H54 (cell line): ENCODE measurements around the gene NSUN3.
"Not testable (repeated sequence)": the region's sequence is repeated elsewhere in the genome, so short reads cannot be mapped to it uniquely, and the experiment has no call there.

Experiments
- DNase-seq: peaks from one replicate; pipeline ENCODE4 v3.0.0; 2011; ENCODE audit warnings: low spot score, mixed read lengths; ENCODE audit not compliant: insufficient read length
- FAIRE-seq: peaks from 3 replicates; lab custom pipeline; 2011; peaks lifted over from hg19 to GRCh38; lab: Jason Lieb, UNC
- POLR2A ChIP-seq: IDR thresholded peaks from 2 replicates; pipeline ENCODE4 v1.6.1; 2011; ENCODE audit warnings: low read depth, mild to moderate bottlenecking, low read length

NSUN3 gene

GRCh38 chr3:94083261-94083660, 20.4 kb downstream of the NSUN3 start:
- DNase-seq (no peak), FAIRE-seq (no peak)
- no peak for TF ChIP-seq POLR2A

GRCh38 chr3:94089126-94089525, 26.3 kb downstream of the NSUN3 start:
- DNase-seq (no peak), FAIRE-seq (peak; percentile 11)
- no peak for TF ChIP-seq POLR2A

- TF ChIP-seq POLR2A = no peak
- DNase-seq (no peak), FAIRE-seq (no peak)
Observed at GRCh38 chr3:94092086-94092485, 29.2 kb downstream of the NSUN3 start.

DNA sequence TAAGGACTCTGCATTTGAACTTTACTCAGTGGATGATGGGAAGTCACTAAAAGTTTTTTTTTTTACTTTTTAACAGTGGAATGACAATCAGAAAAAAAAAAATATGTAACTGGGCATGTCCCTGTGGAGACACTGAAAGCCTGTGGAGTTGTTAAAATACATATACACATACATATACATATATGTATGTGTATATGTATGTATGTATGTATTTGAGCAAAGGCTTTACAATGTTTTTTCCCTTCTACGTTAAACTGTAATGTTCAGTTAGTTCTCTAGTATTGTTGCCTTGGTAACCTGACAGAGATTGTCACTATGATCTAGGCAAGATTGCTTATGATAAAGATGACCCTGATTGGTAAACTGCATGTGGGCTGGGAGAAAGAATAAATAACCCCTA, 30.3 kb downstream of the NSUN3 start:
- no peak for DNase-seq
- TF ChIP-seq POLR2A = no peak
- no peak for FAIRE-seq

- FAIRE-seq (no peak), DNase-seq (no peak)
- no peak for TF ChIP-seq POLR2A
Observed at GRCh38 chr3:94095111-94095510, 32.2 kb downstream of the NSUN3 start.

DNA sequence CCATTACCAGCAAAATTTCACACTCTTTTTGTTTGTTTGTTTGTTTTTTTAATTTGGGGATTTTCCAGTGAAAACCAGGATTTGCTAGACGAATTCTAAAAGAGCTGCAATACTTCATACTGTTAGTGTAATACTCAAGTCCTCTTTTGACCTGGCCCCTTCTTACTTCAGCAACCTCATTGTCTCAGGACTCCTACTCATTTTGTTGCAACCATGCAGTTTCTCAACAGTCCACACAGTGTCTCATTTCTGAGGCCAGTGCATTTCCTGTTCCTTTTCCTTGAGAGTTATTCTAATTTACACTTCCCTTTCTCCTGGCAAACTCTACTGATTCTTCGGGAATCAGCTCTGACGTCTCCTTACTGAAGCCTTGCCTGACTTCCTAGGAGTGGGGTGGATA, 35.6 kb downstream of the NSUN3 start:
- DNase-seq = no peak
- no peak for FAIRE-seq
- TF ChIP-seq POLR2A = no peak

DNA sequence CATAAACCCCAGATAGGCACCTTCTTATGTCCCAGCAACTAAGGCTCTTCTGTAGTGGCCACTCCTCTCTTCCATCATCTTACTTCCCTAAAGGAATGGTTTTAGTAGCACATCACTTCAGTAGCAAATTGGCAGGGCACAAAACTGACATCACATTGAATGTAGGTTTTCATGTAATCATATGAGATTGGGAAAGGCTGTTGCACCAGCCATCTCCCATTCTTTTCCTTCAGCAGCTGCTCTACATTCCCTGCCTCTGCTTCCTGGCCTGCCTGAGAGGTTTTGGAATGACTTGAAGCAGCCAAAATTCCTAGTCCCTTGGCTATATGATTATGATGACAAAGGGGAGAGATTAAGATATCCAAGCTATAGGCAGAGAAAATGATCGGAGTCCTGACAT, 36.5 kb downstream of the NSUN3 start:
- DNase-seq (no peak), FAIRE-seq (no peak)
- TF ChIP-seq POLR2A = no peak

DNA sequence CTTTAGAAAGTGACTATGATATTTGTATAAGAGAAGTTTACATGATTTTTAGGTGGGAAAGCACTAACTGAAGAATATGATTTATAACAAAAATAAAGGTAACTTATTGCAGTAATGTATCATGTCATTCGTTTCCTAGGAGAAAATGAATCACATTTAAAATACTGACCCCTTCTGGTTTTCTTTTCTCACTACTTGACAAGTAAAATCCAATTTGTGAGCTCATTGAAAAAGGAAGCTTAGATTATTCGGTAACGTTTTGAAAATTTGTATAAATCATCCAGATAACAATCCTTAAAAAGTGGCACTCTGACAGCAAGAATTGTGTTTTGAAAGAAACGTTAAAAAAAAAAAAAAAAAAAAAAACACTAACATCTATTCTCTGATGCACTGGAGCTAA, 39.0 kb downstream of the NSUN3 start:
- peak; percentile 33 for FAIRE-seq
- no peak for TF ChIP-seq POLR2A
- DNase-seq = no peak

DNA sequence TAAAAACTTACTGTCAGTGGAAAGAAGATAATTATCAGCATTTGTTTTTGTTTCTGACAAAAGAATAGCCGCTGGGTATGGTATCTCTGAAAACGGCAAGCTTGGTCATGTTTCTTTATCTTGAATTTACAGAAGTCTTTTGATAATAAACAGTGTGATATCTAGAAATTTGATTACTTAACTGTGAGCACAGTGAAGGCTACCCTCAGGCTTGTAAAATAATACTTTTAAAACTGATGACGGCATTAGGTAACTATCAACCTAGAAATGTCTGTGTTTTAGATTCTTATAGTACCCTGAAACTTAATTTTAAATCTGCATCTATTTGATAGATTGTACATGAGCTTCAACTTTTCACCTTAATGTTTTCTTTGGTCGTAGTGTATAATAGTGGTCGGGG, 43.4 kb downstream of the NSUN3 start:
- no peak for DNase-seq

GRCh38 chr3:94110232-94110631, 47.4 kb downstream of the NSUN3 start:
- not testable (repeated sequence) for FAIRE-seq

More for the DNA sequence above, 43.4 kb downstream of the NSUN3 start:
- no peak for TF ChIP-seq POLR2A
- FAIRE-seq = no peak

GRCh38 chr3:94110854-94111253, 48.0 kb downstream of the NSUN3 start:
- no peak for DNase-seq
- no peak for FAIRE-seq
- no peak for TF ChIP-seq POLR2A

More at GRCh38 chr3:94110232-94110631, 47.4 kb downstream of the NSUN3 start:
- not testable (repeated sequence) for DNase-seq

- no peak for TF ChIP-seq POLR2A
- no peak for FAIRE-seq
- DNase-seq = no peak
Observed at GRCh38 chr3:94114666-94115065, 51.8 kb downstream of the NSUN3 start.

DNA sequence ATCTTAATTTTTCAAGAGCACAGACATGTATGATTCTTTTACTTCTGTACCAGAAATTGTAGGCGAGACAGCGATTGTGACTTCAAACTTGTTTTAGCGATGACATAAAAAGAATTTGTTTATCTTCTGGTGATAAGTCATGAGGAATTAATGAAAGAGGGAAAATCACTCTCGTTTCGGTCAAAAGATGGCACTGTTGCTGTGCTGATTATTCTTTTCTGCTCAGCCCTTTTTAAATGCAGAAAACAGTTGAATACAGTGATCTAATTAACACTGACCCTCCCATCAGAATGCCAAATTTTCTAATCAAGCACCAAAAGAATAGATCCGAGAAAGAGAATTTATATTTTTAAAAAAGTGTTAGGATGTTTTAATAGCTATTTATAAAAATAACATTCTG, 52.6 kb downstream of the NSUN3 start:
- TF ChIP-seq POLR2A = no peak
- DNase-seq (no peak), FAIRE-seq (no peak)

DNA sequence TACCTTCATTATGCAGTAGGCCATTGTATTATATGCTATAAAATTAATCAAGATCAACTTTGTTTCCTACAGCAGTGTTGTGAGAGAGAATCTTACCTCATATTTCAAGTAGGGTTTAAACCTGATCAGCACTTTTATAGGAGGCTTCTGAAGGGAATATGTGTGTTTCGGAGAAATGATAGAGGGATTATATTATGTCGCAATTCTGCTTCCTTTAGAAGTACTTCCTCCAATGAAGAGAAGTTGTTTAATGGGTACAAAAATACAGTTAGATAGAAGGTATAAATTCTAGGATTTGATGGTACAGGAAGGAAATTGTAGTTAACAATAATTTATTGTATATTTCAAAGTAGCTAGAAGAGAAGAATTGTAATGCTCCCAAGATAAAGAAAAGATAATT, 54.9 kb downstream of the NSUN3 start:
- TF ChIP-seq POLR2A = no peak
- DNase-seq = no peak
- FAIRE-seq = no peak

- no peak for TF ChIP-seq POLR2A
- DNase-seq (no peak), FAIRE-seq (no peak)
Observed at GRCh38 chr3:94118390-94118789, 55.5 kb downstream of the NSUN3 start.

DNA sequence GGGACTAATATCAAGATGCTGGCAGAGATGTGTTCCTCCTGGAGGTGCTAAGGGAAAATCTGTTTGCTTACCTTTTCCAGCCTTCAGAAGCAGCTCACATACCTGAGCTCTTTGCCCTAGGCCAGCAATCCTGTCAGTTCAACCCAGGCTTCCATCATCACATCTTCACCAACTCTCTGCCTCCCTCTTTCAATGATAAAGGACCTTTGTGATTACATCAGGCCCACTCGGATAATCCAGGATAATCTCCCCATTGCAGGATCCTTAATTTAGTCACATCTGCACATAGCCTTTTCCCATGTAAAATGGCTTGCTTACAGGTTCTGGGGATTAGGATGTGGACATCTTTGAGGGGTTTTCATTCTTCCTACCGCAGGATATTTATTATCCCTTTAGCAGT, 58.3 kb downstream of the NSUN3 start:
- FAIRE-seq (no peak), DNase-seq (no peak)
- TF ChIP-seq POLR2A = no peak
